SK-N-SH (cell line): ENCODE measurements around the gene TRIM27. TPM values are rescaled to one million over a fixed set of nuclear protein-coding genes. Genes with fewer than 3 reads are reported as not detected.
"Not testable (repeated sequence)": the region's sequence is repeated elsewhere in the genome, so short reads cannot be mapped to it uniquely, and the experiment has no call there.

Source experiments
- CTCF ChIA-PET: fragments of 300-600, 350-600 bp; formaldehyde crosslinking; extraction: SDS; loops from one replicate; lab custom pipeline; 2021; lab: Yijun Ruan, JAX
- POLR2A ChIA-PET: fragments of 350-600 bp; sonication (Branson Sonifier 250); formaldehyde crosslinking; extraction: SDS; loops from one replicate; lab custom pipeline; 2020; ENCODE audit warnings: antibody characterized with exemption, inconsistent platforms; lab: Yijun Ruan, JAX
- DNase-seq: peaks from one replicate; pipeline ENCODE4 v3.0.0; 2012
- H2AFZ ChIP-seq: fragments of 200-600 bp; sonication (generic); 2 replicates; pipeline ENCODE4 v1.8.1; 2016; ENCODE audit warnings: antibody characterized with exemption, mild to moderate bottlenecking, low read depth
- H3F3A ChIP-seq: fragments of 200-600 bp; sonication (generic); replicated peaks from 2 replicates; pipeline ENCODE3; 2016; ENCODE audit warnings: antibody characterized with exemption, mild to moderate bottlenecking; ENCODE audit not compliant: insufficient read depth
- H3K27ac ChIP-seq, 2 experiments: fragments of 200-500 bp in 1 of 2; fragments of 200-600 bp in 1 of 2; sonication (Bioruptor generic) in 1 of 2; sonication (generic), shearing (Covaris generic) in 1 of 2; 2 replicates each; pipeline versions ENCODE4 v1.5.1 to v1.6.1; 2014 to 2016; ENCODE audit warnings: low read depth in 2 of 2, inconsistent platforms in 1 of 2, low read length in 1 of 2, mild to moderate bottlenecking in 1 of 2, mixed read lengths in 1 of 2
- H3K27me3 ChIP-seq: fragments of 200-600 bp; sonication (generic), shearing (Covaris generic); 2 replicates; pipeline ENCODE4 v1.6.1; 2016; ENCODE audit warnings: mixed run types; ENCODE audit not compliant: insufficient read depth
- H3K36me3 ChIP-seq, 2 experiments: fragments of 200-500 bp in 1 of 2; fragments of 200-600 bp in 1 of 2; sonication (Bioruptor generic) in 1 of 2; sonication (generic) in 1 of 2; replicated peaks in 1 of 2; 2 replicates each; pipeline versions ENCODE3 to v1.5.1; 2014 to 2016; ENCODE audit warnings: low read length in 1 of 2, mild to moderate bottlenecking in 1 of 2; ENCODE audit not compliant: insufficient read depth in 2 of 2, control insufficient read depth in 1 of 2
- H3K4me1 ChIP-seq, 2 experiments: fragments of 200-500 bp in 1 of 2; fragments of 200-600 bp in 1 of 2; sonication (Bioruptor generic) in 1 of 2; sonication (generic), shearing (Covaris generic) in 1 of 2; 2 replicates each; pipeline versions ENCODE4 v1.5.1 to v1.6.1; 2014 to 2016; ENCODE audit warnings: low read depth in 1 of 2, low read length in 1 of 2, mixed run types in 1 of 2; ENCODE audit not compliant: insufficient read depth in 2 of 2, control insufficient read depth in 1 of 2
- H3K4me2 ChIP-seq: fragments of 200-600 bp; sonication (generic), shearing (Covaris generic); 2 replicates; pipeline ENCODE4 v1.6.1; 2017; ENCODE audit warnings: mixed run types
- H3K4me3 ChIP-seq, 2 experiments: fragments of 200-500 bp in 1 of 2; fragments of 200-600 bp in 1 of 2; sonication (Bioruptor generic) in 1 of 2; sonication (generic), shearing (Covaris generic) in 1 of 2; 2 replicates each; pipeline versions ENCODE4 v1.5.1 to v1.8.1; 2014 to 2016; ENCODE audit warnings: low read depth in 2 of 2, inconsistent platforms in 1 of 2, low read length in 1 of 2, mild to moderate bottlenecking in 1 of 2, mixed read lengths in 1 of 2, moderate library complexity in 1 of 2
- H3K79me2 ChIP-seq: fragments of 200-600 bp; sonication (generic); 2 replicates; pipeline ENCODE4 v1.8.1; 2017; ENCODE audit warnings: mild to moderate bottlenecking; ENCODE audit not compliant: insufficient read depth
- H3K9ac ChIP-seq: fragments of 200-600 bp; sonication (generic); 2 replicates; pipeline ENCODE4 v1.6.1; 2017; ENCODE audit warnings: mixed run types
- H3K9me2 ChIP-seq: fragments of 200-600 bp; sonication (generic); 2 replicates; pipeline ENCODE4 v1.6.1; 2017; ENCODE audit warnings: mixed run types
- H3K9me3 ChIP-seq: fragments of 200-600 bp; sonication (generic); 2 replicates; pipeline ENCODE4 v1.6.1; 2017; ENCODE audit warnings: mixed run types, mild to moderate bottlenecking, moderate library complexity
- H4K20me1 ChIP-seq: fragments of 200-600 bp; sonication (generic); 2 replicates; pipeline ENCODE4 v1.6.1; 2017; ENCODE audit warnings: mild to moderate bottlenecking, mixed run types; ENCODE audit not compliant: insufficient read depth
- EP300 ChIP-seq, 2 experiments: IDR thresholded peaks; 2 replicates each; pipeline versions ENCODE4 v1.4.0 to v1.6.1; 2012; ENCODE audit warnings: borderline replicate concordance in 1 of 2, low read depth in 1 of 2, low read length in 1 of 2
- EZH2phosphoT487 ChIP-seq: fragments of 200-600 bp; sonication (generic); IDR thresholded peaks from 2 replicates; pipeline ENCODE4 v1.6.1; 2017; ENCODE audit warnings: low read depth, mixed run types, mild to moderate bottlenecking, antibody characterized with exemption, moderate library complexity, borderline replicate concordance
- FOXM1 ChIP-seq: IDR thresholded peaks from 2 replicates; pipeline ENCODE4 v1.4.0; 2012; ENCODE audit warnings: low read depth, mild to moderate bottlenecking
- USF1 ChIP-seq: IDR thresholded peaks from 2 replicates; pipeline ENCODE4 v1.4.0; 2012; ENCODE audit warnings: low read depth, borderline replicate concordance
- USF2 ChIP-seq: fragments of 150-350 bp; IDR thresholded peaks from 2 replicates; pipeline ENCODE4 v1.6.1; 2017; ENCODE audit warnings: antibody characterized with exemption, low read length, low read depth, borderline replicate concordance
- ZBTB33 ChIP-seq: IDR thresholded peaks from 2 replicates; pipeline ENCODE4 v1.4.0; 2012; ENCODE audit warnings: low read depth, borderline replicate concordance
- WGBS: methylation state at CpG from one replicate; pipeline ENCODE4 v1.1.6; 2017; ENCODE audit warnings: low lambda C conversion rate; 5-methylcytosine and 5-hydroxymethylcytosine counted together
- polyA plus RNA-seq, 3 experiments: library from polyadenylated mRNA; depleted of rRNA; stranded (reverse); fragments of >200 nt; gene quantifications; 2 replicates each; pipeline ENCODE4 v1.2.3, GENCODE V29; 2012

Gene TRIM27
- polyA plus RNA-seq, 1 of the 3 experiments (the other 2 are of a cell fraction): 43.8 TPM

GRCh38 chr6:28933069-28933468 is 9.3 kb upstream of the TRIM27 start:
- Histone ChIP-seq H3K4me2 (no peak overlapping the region), H3K27me3 (no peaks in the 10 kb centered on the region), H3K27ac (no peak overlapping the region), H4K20me1 (no peaks in the 10 kb centered on the region), H3K9ac (no peak overlapping the region), H3K4me3 (no peak overlapping the region), H3K9me2 (no peaks in the 10 kb centered on the region), H2AFZ (no peak overlapping the region), H3F3A (no peaks in the 10 kb centered on the region), H3K9me3 (no peaks in the 10 kb centered on the region), H3K79me2 (no peaks in the 10 kb centered on the region), H3K36me3 (no peaks in the 10 kb centered on the region), H3K4me1 (no peaks in the 10 kb centered on the region)
- TF ChIP-seq EP300 (IDR thresholded peaks at IDR 0.05; ENCODE audit: borderline replicate concordance in 1 of 2, low read depth in 1 of 2, low read length in 1 of 2) (no peak), FOXM1 (no peak), ZBTB33 (no peak), USF2 (no peak), EZH2phosphoT487 (no peak)
- ChIA-PET CTCF (interaction anchor here (1.5 kb wide), 1 partner anchor 10 kb away, joined by 3 read pairs; no protein-coding TSS in a partner anchor), POLR2A (no interaction called here)
- no peak for DNase-seq
- 63% methylated on average over 7 of the region's 7 CpGs for WGBS

- H3K27me3 ChIP-seq: no peaks in the 10 kb centered on the region
- no peak overlapping the region for H3K4me3 ChIP-seq
- H3K4me1 ChIP-seq: no peaks in the 10 kb centered on the region
- no peak for DNase-seq
- no peaks in the 10 kb centered on the region for H3K36me3 ChIP-seq
- H3K27ac ChIP-seq: no peak overlapping the region
- TF ChIP-seq FOXM1 (no peak), USF1 (no peak)
- H3K9ac ChIP-seq: no peak overlapping the region
- no peak overlapping the region for H3K4me2 ChIP-seq
- 66% methylated on average over 3 of the region's 3 CpGs for WGBS
- H3K9me3 ChIP-seq: no peaks in the 10 kb centered on the region
- ChIA-PET CTCF (interaction anchor here (1.1 kb wide), 1 partner anchor 494 kb away, joined by 3 read pairs; no protein-coding TSS in a partner anchor), POLR2A (interaction anchor here (0.7 kb wide), 1 partner anchor 346 kb away, joined by 3 read pairs; no protein-coding TSS in a partner anchor)
- no peaks in the 10 kb centered on the region for H3K9me2 ChIP-seq
- no peaks in the 10 kb centered on the region for H4K20me1 ChIP-seq
- no peaks in the 10 kb centered on the region for H3F3A ChIP-seq
- H2AFZ ChIP-seq: no peak overlapping the region
- H3K79me2 ChIP-seq: no peaks in the 10 kb centered on the region
These were observed 6.3 kb upstream of the TRIM27 start for GRCh38 chr6:28929887-28930620.

- WGBS: 81% methylated on average over 11 of the region's 11 CpGs
- H4K20me1 ChIP-seq, H3K4me3 ChIP-seq, H3K4me2 ChIP-seq, H3K9me3 ChIP-seq, H3K4me1 ChIP-seq, H3K79me2 ChIP-seq, DNase-seq, H3K27ac ChIP-seq, H3K9ac ChIP-seq, H3F3A ChIP-seq, H3K36me3 ChIP-seq, POLR2A ChIA-PET, H3K27me3 ChIP-seq, H2AFZ ChIP-seq, H3K9me2 ChIP-seq: not testable (repeated sequence)
- CTCF ChIA-PET: interaction anchor here (1.1 kb wide), 1 partner anchor 493 kb away, joined by 3 read pairs; no protein-coding TSS in a partner anchor
These were observed 5.6 kb upstream of the TRIM27 start for GRCh38 chr6:28929339-28929738.
